GM12878 (cell line): ENCODE measurements around the gene DHRS7C. TPM values are rescaled to one million over a fixed set of nuclear protein-coding genes. Genes with fewer than 3 reads are reported as not detected.

ENCODE experiments used
- ATAC-seq: fragments of 200-7000 bp; cut with Tn5 transposase; 3 replicates; pipeline ENCODE4 v1.9.1; 2020; ENCODE audit warnings: mild to moderate bottlenecking, moderate library complexity
- BruUV-seq: library from RNA; stranded (reverse); fragments of 400-500 nt; replicated peaks from 2 replicates; lab custom pipeline; 2021; lab: Mats Ljungman, UMichigan
- CTCF ChIA-PET: fragments of 300-600 bp; sonication (Branson Sonifier 250); formaldehyde crosslinking; extraction: SDS; loops from one replicate; lab custom pipeline; 2021; ENCODE audit warnings: inconsistent platforms; lab: Yijun Ruan, JAX
- POLR2A ChIA-PET: fragments of 350-600 bp; formaldehyde crosslinking; extraction: SDS; loops from one replicate; lab custom pipeline; 2021; ENCODE audit warnings: inconsistent platforms; lab: Charles Lee
- RAD21 ChIA-PET: fragments of 300-600 bp; sonication (Branson Sonifier 250); formaldehyde crosslinking; loops from one replicate; lab custom pipeline; 2023; ENCODE audit warnings: antibody characterized with exemption; ENCODE audit not compliant: unreplicated experiment; lab: Charles Lee
- SMC1A ChIA-PET: fragments of 300-600 bp; sonication (Branson Sonifier 250); formaldehyde crosslinking; loops from one replicate; lab custom pipeline; 2023; ENCODE audit not compliant: unreplicated experiment, uncharacterized antibody; lab: Charles Lee
- DNase-seq: peaks from one replicate; pipeline ENCODE4 v3.0.0-alpha.2; 2011; ENCODE audit warnings: low read depth, low spot score
- FAIRE-seq: peaks from 3 replicates; lab custom pipeline; 2011; peaks lifted over from hg19 to GRCh38; lab: Jason Lieb, UNC
- H2AFZ ChIP-seq: 2 replicates; pipeline ENCODE4 v1.6.0; 2011; ENCODE audit warnings: low read depth, low read length, control low read depth; ENCODE audit not compliant: control insufficient read depth
- H3K27ac ChIP-seq: 2 replicates; pipeline ENCODE4 v1.5.1; 2011; ENCODE audit warnings: control low read depth; ENCODE audit not compliant: control insufficient read depth, insufficient read depth
- H3K27me3 ChIP-seq, 2 experiments: replicated peaks in 1 of 2; 2 replicates each; pipeline versions ENCODE4 v1.6.0 to v1.6.1; 2011; ENCODE audit warnings: low read length in 1 of 2; ENCODE audit not compliant: control insufficient read depth in 2 of 2, insufficient read depth in 2 of 2
- H3K36me3 ChIP-seq, 2 experiments: 2 replicates each; pipeline ENCODE4 v1.5.1; 2011; ENCODE audit warnings: low read length in 1 of 2; ENCODE audit not compliant: control insufficient read depth in 2 of 2, insufficient read depth in 2 of 2
- H3K4me1 ChIP-seq: 2 replicates; pipeline ENCODE4 v1.6.1; 2011; ENCODE audit warnings: mild to moderate bottlenecking, low read length, moderate library complexity, mixed read lengths; ENCODE audit not compliant: control insufficient read depth, insufficient read depth
- H3K4me2 ChIP-seq: 2 replicates; pipeline ENCODE4 v1.6.0; 2011; ENCODE audit warnings: control low read depth; ENCODE audit not compliant: control insufficient read depth, insufficient read depth
- H3K4me3 ChIP-seq: fragments of 200-600 bp; sonication (generic); 2 replicates; pipeline ENCODE4 v1.5.1; 2016
- H3K79me2 ChIP-seq: 2 replicates; pipeline ENCODE4 v1.6.0; 2011; ENCODE audit warnings: low read length; ENCODE audit not compliant: control insufficient read depth, insufficient read depth
- H3K9ac ChIP-seq: 2 replicates; pipeline ENCODE4 v1.8.0; 2011; ENCODE audit warnings: low read length, control low read depth, mixed read lengths; ENCODE audit not compliant: control insufficient read depth, insufficient read depth
- H3K9me3 ChIP-seq: replicated peaks from 3 replicates; pipeline ENCODE4 v1.5.1; 2011; ENCODE audit warnings: mild to moderate bottlenecking, low read length; ENCODE audit not compliant: control insufficient read depth, insufficient read depth
- H4K20me1 ChIP-seq: 2 replicates; pipeline ENCODE4 v1.6.0; 2011; ENCODE audit not compliant: control insufficient read depth, insufficient read depth
- BCLAF1 ChIP-seq: fragments of 450-650 bp; IDR thresholded peaks from 2 replicates; pipeline ENCODE4 v1.6.1; 2017; ENCODE audit warnings: antibody characterized with exemption, mild to moderate bottlenecking, moderate library complexity
- CHD2 ChIP-seq: IDR thresholded peaks from 2 replicates; pipeline ENCODE4 v1.6.1; 2011; ENCODE audit warnings: low read depth, low read length, improper control_type of control experiment, borderline replicate concordance
- CREB1 ChIP-seq: IDR thresholded peaks from 2 replicates; pipeline ENCODE4 v1.6.1; 2012; ENCODE audit warnings: low read depth, mild to moderate bottlenecking, inconsistent platforms
- ESRRA ChIP-seq: IDR thresholded peaks from 2 replicates; pipeline ENCODE4 v1.6.1; 2012; ENCODE audit warnings: mild to moderate bottlenecking, low read length, improper control_type of control experiment
- GATAD2B ChIP-seq: fragments of 450-650 bp; conservative IDR thresholded peaks from 2 replicates; pipeline ENCODE4 v1.6.1; 2017; ENCODE audit warnings: low read depth, mild to moderate bottlenecking, moderate library complexity
- HDAC2 ChIP-seq: fragments of 200-600 bp; sonication (generic); IDR thresholded peaks from 2 replicates; pipeline ENCODE4 v1.6.1; 2017
- POLR2AphosphoS2 ChIP-seq: IDR thresholded peaks from 2 replicates; pipeline ENCODE4 v1.6.1; 2011; ENCODE audit warnings: low read depth, mild to moderate bottlenecking, low read length, improper control_type of control experiment, moderate library complexity
- POU2F2 ChIP-seq: IDR thresholded peaks from 3 replicates; pipeline ENCODE4 v1.6.1; 2011; ENCODE audit warnings: low read depth, mild to moderate bottlenecking, low read length, borderline replicate concordance
- RBBP5 ChIP-seq: fragments of 200-600 bp; sonication (generic); conservative IDR thresholded peaks from 2 replicates; pipeline ENCODE4 v1.6.1; 2016
- SMAD5 ChIP-seq: IDR thresholded peaks from 2 replicates; pipeline ENCODE4 v1.6.1; 2016; ENCODE audit warnings: antibody characterized with exemption, low read depth
- SREBF1 ChIP-seq: IDR thresholded peaks from 2 replicates; pipeline ENCODE4 v1.6.1; 2012; ENCODE audit warnings: mild to moderate bottlenecking, low read length
- SRF ChIP-seq, 2 experiments: IDR thresholded peaks; 2 replicates each; pipeline ENCODE4 v1.6.1; 2011; ENCODE audit warnings: low read depth in 2 of 2, low read length in 2 of 2, mild to moderate bottlenecking in 1 of 2, moderate library complexity in 1 of 2
- SUZ12 ChIP-seq: fragments of 200-600 bp; sonication (generic); IDR thresholded peaks from one replicate; pipeline ENCODE4 v1.6.1; 2018; ENCODE audit warnings: antibody characterized with exemption, mild to moderate bottlenecking; ENCODE audit not compliant: unreplicated experiment
- TARDBP ChIP-seq: IDR thresholded peaks from 2 replicates; pipeline ENCODE4 v1.6.1; 2016; ENCODE audit warnings: borderline replicate concordance
- TBL1XR1 ChIP-seq: IDR thresholded peaks from 2 replicates; pipeline ENCODE4 v1.6.1; 2012; ENCODE audit warnings: low read depth, low read length, improper control_type of control experiment
- ZBED1 ChIP-seq: IDR thresholded peaks from 2 replicates; pipeline ENCODE4 v1.6.1; 2016; ENCODE audit warnings: borderline replicate concordance
- WGBS: methylation state at CpG from one replicate; pipeline ENCODE4 v1.1.6; 2016; ENCODE audit warnings: low lambda C conversion rate; ENCODE audit not compliant: insufficient replicate concordance, insufficient coverage; ENCODE audit errors: missing lambda C conversion rate; 5-methylcytosine and 5-hydroxymethylcytosine counted together
- in situ Hi-C: fragments of 300-500 bp; cut with MboI; formaldehyde crosslinking; loops from 9 replicates; pipeline ENCODE4 v1.14.3; 2018; ENCODE audit warnings: mixed read lengths
- intact Hi-C: fragments of 100-400 bp; cut with micrococcal nuclease; formaldehyde crosslinking; loops from one replicate; pipeline ENCODE4 v1.14.2; 2022; ENCODE audit not compliant: unreplicated experiment
- polyA plus RNA-seq, 11 experiments: library from polyadenylated mRNA; depleted of rRNA in 4 of 11; unstranded in 6 of 11; stranded (reverse) in 5 of 11; fragments of >200 nt; fragmentation: Nextera tagmentation in 4 of 11; fragmentation: Illumina TruSeq in 1 of 11; extraction: Ambion mirVana in 4 of 11; extraction: Trizol in 1 of 11; gene quantifications; 1 replicate in 1 of 11; 2 replicates in 10 of 11; pipeline versions ENCODE4 v1.2.1 to v1.2.3, GENCODE V29; 2011 to 2016; ENCODE audit warnings: inconsistent platforms in 2 of 11, missing spikeins in 2 of 11, low read depth in 1 of 11
- total RNA-seq, 4 experiments: library from RNA; depleted of rRNA in 3 of 4; stranded (reverse); fragments of >200 nt in 3 of 4; fragmentation: Illumina TruSeq in 1 of 4; extraction: Trizol in 1 of 4; gene quantifications; 2 replicates each; pipeline versions ENCODE4 v1.2.1 to v1.2.3, GENCODE V29; 2013 to 2021

DHRS7C gene
- total and polyA plus RNA-seq, 10 of the 15 experiments (the other 5 are each of a cell fraction or from before 2014, with no cell fraction given) = not detected

GRCh38 chr17:9811086-9811485 lies 19.7 kb upstream of the DHRS7C start (continued):
- TF ChIP-seq BCLAF1 = no peak
- TF ChIP-seq SMAD5 = no peak
- TF ChIP-seq, all 136 proteins: peak for 0

GRCh38 chr17:9810100-9810949 lies 18.9 kb upstream of the DHRS7C start:
- Histone ChIP-seq H3K27me3 (no peaks in the 10 kb centered on the region; a peak in 1 of 4 replicates), H2AFZ (no peak overlapping the region), H3K4me1 (no peaks in the 10 kb centered on the region), H3K4me3 (no peak overlapping the region), H3K9ac (no peak overlapping the region), H3K27ac (no peak overlapping the region), H4K20me1 (no peaks in the 10 kb centered on the region), H3K4me2 (no peak overlapping the region), H3K9me3 (no peaks in the 10 kb centered on the region), H3K36me3 (no peaks in the 10 kb centered on the region), H3K79me2 (no peaks in the 10 kb centered on the region)
- ChIA-PET CTCF (no interaction called here), SMC1A (no interaction called here), RAD21 (no interaction called here), POLR2A (no interaction called here)
- intact Hi-C loops = no loop called here
- no TSS peak for BruUV-seq
- in situ Hi-C loops = no loop called here
- TF ChIP-seq HDAC2 (no peak), SRF (IDR thresholded peaks at IDR 0.05; ENCODE audit: low read depth in 2 of 2, low read length in 2 of 2) (no peak), CREB1 (no peak), ESRRA (no peak), CHD2 (no peak), ZBED1 (no peak), POLR2AphosphoS2 (no peak), SUZ12 (no peak), RBBP5 (no peak), POU2F2 (no peak), TBL1XR1 (no peak), GATAD2B (no peak), SREBF1 (no peak), TARDBP (no peak)
- FAIRE-seq (no peak), ATAC-seq (no peak), DNase-seq (no peak)
- 0% methylated on average over 4 of the region's 4 CpGs for WGBS
